ENCODE data around the gene GBA3. TPM values are rescaled to one million over a fixed set of nuclear protein-coding genes. Genes with fewer than 3 reads are reported as not detected.

GBA3 gene
- polyA plus RNA-seq, 2 of the 4 experiments (the other 2 are of a cell fraction): not detected

- H3K9me3 ChIP-seq: no peaks in the 10 kb centered on the region
- no peak overlapping the region for H3K27ac ChIP-seq
- ChIA-PET CTCF (interaction anchor here (0.6 kb wide), 1 partner anchor 365 kb away, joined by 3 read pairs; no protein-coding TSS in a partner anchor), POLR2A (no interaction called here)
- no peak overlapping the region for H3K4me2 ChIP-seq
- DNase-seq (ENCODE audit: low read depth in 1 of 2, low spot score in 1 of 2): no peak
- FAIRE-seq: no peak
- 15% methylated on average over 2 of the region's 2 CpGs for whole genome bisulfite sequencing (ENCODE audit: missing lambda C conversion rate)
- H3K4me3 ChIP-seq: no peak overlapping the region
- no peak for ATAC-seq
- H3K4me1 ChIP-seq: no peaks in the 10 kb centered on the region
- no peak for TF ChIP-seq ZFP36 (IDR thresholded peaks at IDR 0.05; ENCODE audit: borderline replicate concordance, partially characterized antibody)
- no peak for TF ChIP-seq RAD21 (conservative IDR thresholded peaks at IDR 0.05 in 1 of 2, IDR thresholded peaks at IDR 0.05 in 1 of 2)
- TF ChIP-seq POLR2A (IDR thresholded peaks at IDR 0.05; ENCODE audit: low read length): no peak
- no peak for TF ChIP-seq MAFK (IDR thresholded peaks at IDR 0.05; ENCODE audit: partially characterized antibody)
- no peak for TF ChIP-seq ZSCAN20 (CRISPR knock-in tag; IDR thresholded peaks at IDR 0.05)
- TF ChIP-seq FOSB (CRISPR knock-in tag; IDR thresholded peaks at IDR 0.05): no peak
- TF ChIP-seq HMGXB4 (CRISPR knock-in tag; IDR thresholded peaks at IDR 0.05; ENCODE audit: borderline replicate concordance): no peak
- TF ChIP-seq MAX (IDR thresholded peaks at IDR 0.05): no peak
- TF ChIP-seq HOXB5 (CRISPR knock-in tag; IDR thresholded peaks at IDR 0.05): no peak
- TF ChIP-seq EHMT2 (IDR thresholded peaks at IDR 0.05; ENCODE audit: low read depth): no peak
- no peak for TF ChIP-seq BCL3 (IDR thresholded peaks at IDR 0.05)
- no peak for TF ChIP-seq EHF (CRISPR knock-in tag; IDR thresholded peaks at IDR 0.05)
- no peak for TF ChIP-seq BHLHE40 (IDR thresholded peaks at IDR 0.05; ENCODE audit: low read depth, low read length)
These were observed 61.4 kb downstream of the GBA3 start for GRCh38 chr4:22754116-22754515.

GRCh38 chr4:22762548-22762947 lies 69.8 kb downstream of the GBA3 start:
- FAIRE-seq (no peak), ATAC-seq (no peak), DNase-seq (ENCODE audit: low read depth in 1 of 2, low spot score in 1 of 2) (no peak)
- 17% methylated on average over 2 of the region's 2 CpGs for WGBS (ENCODE audit: missing lambda C conversion rate)
- TF ChIP-seq MAX (IDR thresholded peaks at IDR 0.05): no peak
- no peak for TF ChIP-seq ZNF302 (CRISPR knock-in tag; IDR thresholded peaks at IDR 0.05)
- no peak for TF ChIP-seq FOXS1 (CRISPR knock-in tag; IDR thresholded peaks at IDR 0.05)
- TF ChIP-seq HOXA7 (CRISPR knock-in tag; IDR thresholded peaks at IDR 0.05): no peak
- TF ChIP-seq POLR2AphosphoS2 (conservative IDR thresholded peaks at IDR 0.05; ENCODE audit: low read length): no peak
- TF ChIP-seq EHMT2 (IDR thresholded peaks at IDR 0.05; ENCODE audit: low read depth): no peak
- TF ChIP-seq PBX3 (IDR thresholded peaks at IDR 0.05): no peak
- no peak for TF ChIP-seq KDM1A (IDR thresholded peaks at IDR 0.05; ENCODE audit: low read depth)
- TF ChIP-seq JUNB (IDR thresholded peaks at IDR 0.05): no peak
- TF ChIP-seq EHF (CRISPR knock-in tag; IDR thresholded peaks at IDR 0.05): no peak
- TF ChIP-seq ZSCAN20 (CRISPR knock-in tag; IDR thresholded peaks at IDR 0.05): no peak
- TF ChIP-seq RAD21 (conservative IDR thresholded peaks at IDR 0.05 in 1 of 2, IDR thresholded peaks at IDR 0.05 in 1 of 2): no peak
- no peak for TF ChIP-seq CBX8 (IDR thresholded peaks at IDR 0.05)
- TF ChIP-seq HDAC2 (IDR thresholded peaks at IDR 0.05): no peak
- no peak for TF ChIP-seq NFE2L2 (conservative IDR thresholded peaks at IDR 0.05; ENCODE audit: low read length)
- TF ChIP-seq MYC (IDR thresholded peaks at IDR 0.05; ENCODE audit: borderline replicate concordance, low read length): no peak
- TF ChIP-seq SMC3 (IDR thresholded peaks at IDR 0.05): no peak
- no peak for TF ChIP-seq E2F6 (IDR thresholded peaks at IDR 0.05; ENCODE audit: borderline replicate concordance, low read depth)
- TF ChIP-seq RARB (CRISPR knock-in tag; IDR thresholded peaks at IDR 0.05): no peak
- Histone ChIP-seq H3K9me3 (no peaks in the 10 kb centered on the region), H3K4me1 (no peaks in the 10 kb centered on the region), H3K27ac (no peak overlapping the region), H3K4me2 (no peak overlapping the region), H3K4me3 (no peak overlapping the region)
- POLR2A ChIA-PET: no interaction called here
- CTCF ChIA-PET: no interaction called here

Measured in A549 (cell line).